Measurements from ENCODE around the gene SARDH.
"Not testable (repeated sequence)": the region's sequence is repeated elsewhere in the genome, so short reads cannot be mapped to it uniquely, and the experiment has no call there.

The SARDH gene

DNA sequence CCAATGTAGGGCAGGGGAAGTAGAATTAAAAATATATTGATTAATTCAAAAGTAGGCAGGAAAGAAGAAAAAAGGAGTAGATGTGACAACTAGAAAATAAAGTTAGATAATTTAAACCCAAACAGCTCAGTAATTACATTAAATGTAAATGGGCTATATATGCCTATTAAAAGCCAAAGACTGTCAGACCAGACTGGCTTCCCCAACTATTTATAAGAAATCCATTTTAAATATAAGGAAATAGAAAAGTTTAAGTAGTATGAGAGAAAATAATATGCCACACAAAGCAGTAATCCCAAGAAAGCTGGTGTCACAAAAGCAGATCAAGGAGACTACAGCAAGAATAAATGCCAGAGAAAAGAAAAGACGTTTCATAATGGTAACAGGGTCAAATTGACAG, 28.9 kb upstream of the SARDH start:
- DNase-seq (ENCODE audit: low spot score) = no peak
- in situ Hi-C loops (cut with MboI; ENCODE audit: low sequenced_read_pairs, unreplicated experiment) = no loop called here
- TF ChIP-seq, protein P1, sequence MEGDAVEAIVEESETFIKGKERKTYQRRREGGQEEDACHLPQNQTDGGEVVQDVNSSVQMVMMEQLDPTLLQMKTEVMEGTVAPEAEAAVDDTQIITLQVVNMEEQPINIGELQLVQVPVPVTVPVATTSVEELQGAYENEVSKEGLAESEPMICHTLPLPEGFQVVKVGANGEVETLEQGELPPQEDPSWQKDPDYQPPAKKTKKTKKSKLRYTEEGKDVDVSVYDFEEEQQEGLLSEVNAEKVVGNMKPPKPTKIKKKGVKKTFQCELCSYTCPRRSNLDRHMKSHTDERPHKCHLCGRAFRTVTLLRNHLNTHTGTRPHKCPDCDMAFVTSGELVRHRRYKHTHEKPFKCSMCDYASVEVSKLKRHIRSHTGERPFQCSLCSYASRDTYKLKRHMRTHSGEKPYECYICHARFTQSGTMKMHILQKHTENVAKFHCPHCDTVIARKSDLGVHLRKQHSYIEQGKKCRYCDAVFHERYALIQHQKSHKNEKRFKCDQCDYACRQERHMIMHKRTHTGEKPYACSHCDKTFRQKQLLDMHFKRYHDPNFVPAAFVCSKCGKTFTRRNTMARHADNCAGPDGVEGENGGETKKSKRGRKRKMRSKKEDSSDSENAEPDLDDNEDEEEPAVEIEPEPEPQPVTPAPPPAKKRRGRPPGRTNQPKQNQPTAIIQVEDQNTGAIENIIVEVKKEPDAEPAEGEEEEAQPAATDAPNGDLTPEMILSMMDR (IDR thresholded peaks at IDR 0.05; ENCODE audit: borderline replicate concordance, control extremely low read depth, extremely low read depth, insufficient read depth, missing control alignments) = no peak

DNA sequence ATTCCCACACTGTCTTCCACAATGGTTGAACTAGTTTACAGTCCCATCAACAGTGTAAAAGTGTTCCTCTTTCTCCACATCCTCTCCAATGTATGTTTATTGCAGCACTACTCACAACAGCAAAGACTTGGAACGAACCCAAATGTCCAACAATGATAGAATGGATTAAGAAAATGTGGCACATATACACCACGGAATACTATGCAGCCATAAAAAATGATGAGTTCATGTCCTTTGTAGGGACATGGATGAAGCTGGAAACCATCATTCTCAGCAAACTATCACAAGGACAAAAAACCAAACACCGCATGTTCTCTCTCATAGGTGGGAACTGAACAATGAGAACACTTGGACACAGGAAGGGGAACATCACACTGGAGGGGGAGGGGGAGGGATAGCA, 28.1 kb upstream of the SARDH start:
- in situ Hi-C loops (cut with MboI; ENCODE audit: low sequenced_read_pairs, unreplicated experiment); DNase-seq (ENCODE audit: low spot score): not testable (repeated sequence)

DNA sequence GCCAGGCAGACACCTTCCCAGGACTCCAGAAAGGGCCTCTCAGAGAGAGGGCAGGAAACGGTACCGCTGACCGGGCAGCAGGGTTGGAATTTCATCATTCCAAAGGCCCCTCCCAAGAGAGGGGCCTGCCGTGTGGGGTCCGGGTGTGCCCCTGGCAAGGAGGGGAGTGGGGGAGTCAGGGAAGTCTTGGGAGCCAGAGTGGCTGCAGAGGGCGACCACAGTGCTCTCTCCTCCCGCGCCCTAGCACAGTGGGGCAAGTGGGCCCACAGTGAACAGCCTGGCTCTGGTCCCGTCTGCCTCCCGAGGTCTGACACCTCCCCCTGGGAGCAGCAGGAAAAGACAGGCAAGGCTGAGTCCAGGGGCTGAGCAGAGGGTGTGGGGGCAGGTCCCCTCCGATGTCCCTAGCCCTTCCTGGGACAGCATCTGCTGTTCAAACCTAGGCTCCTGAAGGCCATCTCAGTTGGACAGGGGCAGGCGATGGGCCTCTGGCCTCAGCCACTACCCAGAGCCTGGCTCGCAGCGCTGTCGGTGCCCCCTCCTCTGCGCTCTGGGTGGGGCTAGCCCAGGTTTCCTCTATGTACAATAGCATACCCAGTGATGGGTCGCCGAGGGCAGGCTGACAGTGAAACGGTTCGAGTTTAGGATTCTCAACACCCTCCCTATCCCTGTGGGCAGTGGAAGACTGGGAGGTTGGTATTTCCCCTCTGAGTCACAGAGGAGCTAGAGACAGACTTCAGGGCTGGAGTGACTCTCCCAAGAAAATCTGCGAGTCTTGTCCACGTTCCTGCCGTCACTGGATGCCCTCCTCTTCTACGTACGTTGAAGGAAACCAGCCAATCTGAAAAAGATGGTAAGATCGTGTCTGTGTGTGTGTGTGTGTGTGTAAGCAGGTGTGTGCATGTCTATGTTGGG, 25.4 kb upstream of the SARDH start:
- TF ChIP-seq, protein P1 (IDR thresholded peaks at IDR 0.05; ENCODE audit: borderline replicate concordance, control extremely low read depth, extremely low read depth, insufficient read depth, missing control alignments) = no peak
- no peak for DNase-seq (ENCODE audit: low spot score)
- in situ Hi-C loops (cut with MboI; ENCODE audit: low sequenced_read_pairs, unreplicated experiment) = no loop called here

- TF ChIP-seq, protein P1 (IDR thresholded peaks at IDR 0.05; ENCODE audit: borderline replicate concordance, control extremely low read depth, extremely low read depth, insufficient read depth, missing control alignments) = no peak
- no peak for DNase-seq (ENCODE audit: low spot score)
- in situ Hi-C loops (cut with MboI; ENCODE audit: low sequenced_read_pairs, unreplicated experiment) = no loop called here
Observed at GRCh38 chr9:133762488-133763271, 24.5 kb upstream of the SARDH start.

DNA sequence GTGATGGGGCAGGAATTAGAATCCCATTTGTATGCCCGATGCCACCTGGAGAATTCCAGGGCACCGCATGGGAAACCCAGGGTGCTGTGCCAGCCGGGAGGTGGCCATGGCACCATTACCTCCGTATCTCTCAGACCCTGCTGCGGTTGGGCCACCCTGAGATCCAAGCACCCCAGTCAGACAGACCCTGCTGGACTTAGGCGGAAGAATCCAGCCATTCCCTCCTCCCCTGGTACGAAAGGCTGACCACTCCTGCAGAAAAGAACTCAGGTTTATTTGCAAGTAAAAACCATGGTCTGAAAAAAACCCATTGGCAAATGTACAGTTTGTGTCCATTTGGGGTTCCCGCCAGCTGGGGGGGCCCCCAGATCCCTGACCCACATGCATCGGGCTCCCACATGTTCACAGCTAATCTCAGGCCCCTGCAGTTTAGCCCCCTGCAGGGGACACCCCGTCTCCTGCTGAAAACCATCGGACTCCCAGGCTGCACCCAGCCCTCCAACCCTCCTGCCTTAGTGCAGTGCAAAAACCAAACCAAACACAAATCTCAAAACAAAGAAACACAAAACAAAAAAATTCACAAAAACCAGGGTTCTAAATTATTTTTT, 23.6 kb upstream of the SARDH start:
- in situ Hi-C loops (cut with MboI; ENCODE audit: low sequenced_read_pairs, unreplicated experiment) = no loop called here
- TF ChIP-seq, protein P1 (IDR thresholded peaks at IDR 0.05; ENCODE audit: borderline replicate concordance, control extremely low read depth, extremely low read depth, insufficient read depth, missing control alignments) = no peak
- no peak for DNase-seq (ENCODE audit: low spot score)

DNA sequence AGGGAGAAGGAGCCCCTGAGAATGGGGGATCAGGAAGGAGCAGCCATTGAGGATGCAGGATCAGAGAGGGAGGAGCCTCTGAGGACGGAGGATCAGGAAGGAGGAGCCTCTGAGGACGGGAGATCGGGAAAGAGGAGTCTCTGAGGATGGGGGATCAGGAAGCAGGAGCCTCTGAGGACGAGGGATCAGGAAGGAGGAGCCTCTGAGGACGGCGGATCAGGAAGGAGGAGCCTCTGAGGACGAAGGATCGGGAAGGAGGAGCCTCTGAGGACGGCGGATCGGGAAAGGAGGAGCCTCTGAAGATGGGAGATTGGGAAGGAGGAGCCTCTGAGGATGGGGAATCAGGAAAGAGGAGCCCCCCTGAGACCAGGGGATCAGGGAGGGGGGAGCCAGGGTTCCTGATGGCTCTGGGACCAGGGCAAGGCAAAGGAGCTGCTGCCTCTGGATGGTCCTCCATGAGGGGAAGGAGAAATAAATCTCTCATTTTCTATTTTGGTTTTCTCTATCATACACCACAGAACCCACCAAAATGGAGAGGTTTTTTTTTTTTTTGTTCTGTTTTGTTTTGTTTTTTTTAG, 22.6 kb upstream of the SARDH start:
- in situ Hi-C loops (cut with MboI; ENCODE audit: low sequenced_read_pairs, unreplicated experiment) = no loop called here
- no peak for DNase-seq (ENCODE audit: low spot score)
- TF ChIP-seq, protein P1 (IDR thresholded peaks at IDR 0.05; ENCODE audit: borderline replicate concordance, control extremely low read depth, extremely low read depth, insufficient read depth, missing control alignments) = no peak

Measured in GM13976 (cell line).